ENCODE results near the gene HSD17B1.
A peak's percentile ranks its signal among the peaks of the same experiment; 100 is the strongest.

HSD17B1 gene

GRCh38 chr17:42564815-42565522 lies 12.2 kb downstream of the HSD17B1 start:
- no peaks in the 10 kb centered on the region for H3K9me3 Mint-ChIP-seq
- H3K36me3 Mint-ChIP-seq (ENCODE audit: low read depth), result peaks cover 36% of the 10 kb centered on the region
- peak overlapping the region; percentile 58 for H3K27ac Mint-ChIP-seq
- H3K4me1 Mint-ChIP-seq (ENCODE audit: low read depth), result peaks cover 56% of the 10 kb centered on the region
- no peaks in the 10 kb centered on the region for H3K27me3 Mint-ChIP-seq
- H3K4me3 Mint-ChIP-seq, result peak overlapping the region; percentile 20

- Mint-ChIP-seq H3K27me3 (no peaks in the 10 kb centered on the region), H3K4me1 (ENCODE audit: low read depth) (peaks cover 57% of the 10 kb centered on the region), H3K4me3 (no peak overlapping the region), H3K27ac (peak overlapping the region; percentile 97), H3K36me3 (ENCODE audit: low read depth) (peaks cover 41% of the 10 kb centered on the region), H3K9me3 (no peaks in the 10 kb centered on the region)
These were observed 12.9 kb downstream of the HSD17B1 start for GRCh38 chr17:42565523-42566214.

DNA sequence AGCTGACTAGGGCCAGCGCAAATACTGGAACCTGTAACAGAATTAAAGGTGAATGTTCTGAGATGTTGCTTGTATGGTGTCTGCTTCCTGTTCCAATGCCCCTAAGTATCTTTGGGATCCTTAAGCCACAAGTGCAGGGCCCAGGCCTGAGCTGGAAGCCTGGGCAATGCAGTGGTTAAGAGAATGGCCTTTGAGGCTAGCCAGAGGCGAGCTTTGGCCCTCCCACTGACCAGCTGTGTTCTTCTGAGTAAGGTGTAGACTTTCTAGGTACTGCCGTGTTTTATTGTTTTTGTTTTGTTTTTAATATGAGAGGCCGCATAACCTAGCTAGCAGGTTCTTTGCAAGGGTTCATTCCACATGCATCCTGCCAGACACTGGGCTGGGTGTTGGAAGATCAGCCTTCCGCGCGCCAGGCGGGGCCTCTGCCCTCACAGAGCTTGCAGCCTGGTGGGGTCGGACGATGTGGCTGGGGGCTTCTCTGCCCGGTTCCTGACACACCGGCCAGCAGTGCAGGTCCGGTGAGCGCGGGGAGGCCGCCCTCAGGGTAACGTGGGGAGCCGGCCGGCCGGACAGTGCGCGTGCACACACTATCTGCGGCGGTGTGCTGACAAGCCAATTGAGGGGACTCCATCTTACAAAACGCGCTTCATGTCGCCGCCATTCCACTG lies 13.6 kb downstream of the HSD17B1 start:
- H3K36me3 Mint-ChIP-seq (ENCODE audit: low read depth), result peaks cover 47% of the 10 kb centered on the region
- H3K4me3 Mint-ChIP-seq, result peak overlapping the region; percentile 97
- peaks cover 53% of the 10 kb centered on the region for H3K4me1 Mint-ChIP-seq (ENCODE audit: low read depth)
- peak overlapping the region; percentile 97 for H3K27ac Mint-ChIP-seq
- H3K27me3 Mint-ChIP-seq, result no peaks in the 10 kb centered on the region
- no peaks in the 10 kb centered on the region for H3K9me3 Mint-ChIP-seq

DNA sequence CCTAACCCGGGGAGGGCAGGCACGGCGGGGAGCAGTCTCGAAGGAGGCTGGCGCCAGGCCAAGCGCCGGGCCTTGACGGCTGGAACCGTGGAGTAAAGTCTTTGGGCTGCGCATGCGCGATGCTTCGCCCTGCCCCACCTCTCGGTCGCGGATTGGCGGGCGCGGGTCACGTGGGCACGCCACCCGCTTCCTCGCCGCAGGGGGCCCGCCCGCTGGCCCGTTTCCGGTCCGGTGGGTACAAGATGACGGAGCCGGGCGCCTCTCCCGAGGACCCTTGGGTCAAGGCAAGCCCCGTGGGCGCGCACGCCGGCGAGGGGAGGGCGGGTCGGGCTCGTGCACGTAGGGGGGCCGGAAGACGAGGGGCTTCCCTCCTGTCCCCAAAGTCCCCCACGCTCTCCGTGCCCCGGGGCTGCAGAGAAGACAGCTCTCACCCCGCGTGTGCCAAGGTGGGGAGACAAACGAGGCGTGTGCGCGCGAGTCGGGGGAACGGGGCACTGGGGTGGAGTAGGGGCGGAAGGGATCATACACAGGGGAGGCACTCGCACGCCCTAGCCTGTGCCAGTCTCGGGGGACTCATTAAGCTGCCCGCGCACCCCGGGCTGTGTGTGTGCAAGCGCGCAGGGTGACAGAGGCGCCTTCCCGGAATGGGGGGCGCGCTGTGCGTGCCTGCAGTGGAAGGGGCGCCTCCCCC lies 14.3 kb downstream of the HSD17B1 start, which contains the start of gene MLX:
Gene MLX, plus strand, starts transcription at position 218 of the 691 bp plus-strand sequence. Its CDS starts 25 bp downstream, at position 243.
- Mint-ChIP-seq H3K27ac (peak within 1 kb of the TSS; percentile 97), H3K4me1 (ENCODE audit: low read depth) (peaks cover 50% of the 10 kb centered on the region), H3K9me3 (no peaks in the 10 kb centered on the region)

GRCh38 chr17:42568341-42569111 lies 15.8 kb downstream of the HSD17B1 start:
- Mint-ChIP-seq H3K27ac (peak overlapping the region; percentile 49), H3K4me1 (ENCODE audit: low read depth) (peaks cover 44% of the 10 kb centered on the region), H3K36me3 (ENCODE audit: low read depth) (peaks cover 61% of the 10 kb centered on the region), H3K4me3 (peak overlapping the region; percentile 97), H3K9me3 (no peaks in the 10 kb centered on the region), H3K27me3 (no peaks in the 10 kb centered on the region)

More for the DNA sequence above, 14.3 kb downstream of the HSD17B1 start, which contains the start of gene MLX:
- Mint-ChIP-seq H3K36me3 (ENCODE audit: low read depth) (peaks cover 54% of the 10 kb centered on the region), H3K4me3 (peak within 1 kb of the TSS; percentile 97), H3K27me3 (no peaks in the 10 kb centered on the region)

- Mint-ChIP-seq H3K4me3 (no peak overlapping the region), H3K27ac (no peak overlapping the region), H3K9me3 (no peaks in the 10 kb centered on the region), H3K27me3 (no peaks in the 10 kb centered on the region), H3K36me3 (ENCODE audit: low read depth) (peaks cover 84% of the 10 kb centered on the region), H3K4me1 (ENCODE audit: low read depth) (peaks cover 53% of the 10 kb centered on the region)
These were observed 18.9 kb downstream of the HSD17B1 start for GRCh38 chr17:42571435-42572225.

DNA sequence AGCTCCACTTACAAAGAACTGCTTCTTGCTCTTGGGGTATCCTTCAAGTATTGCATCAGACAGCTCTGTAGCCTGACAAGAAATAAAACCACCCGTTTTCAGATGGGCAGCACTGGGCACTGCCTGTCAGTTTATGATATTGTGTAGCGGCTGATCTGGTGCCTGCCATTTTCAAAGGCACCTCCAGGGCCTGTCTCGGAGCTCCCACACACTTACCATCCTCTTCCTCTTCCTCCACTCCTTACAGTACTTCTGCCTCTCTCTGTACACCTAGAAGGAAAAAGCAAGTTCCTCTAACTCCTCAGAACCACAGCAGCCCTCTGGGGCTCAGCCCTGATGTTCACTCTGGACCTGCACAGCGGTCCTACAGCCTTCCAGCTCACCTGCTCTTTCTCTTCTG lies 20.4 kb downstream of the HSD17B1 start:
- no peak overlapping the region for H3K4me3 Mint-ChIP-seq
- no peaks in the 10 kb centered on the region for H3K27me3 Mint-ChIP-seq
- peaks cover 53% of the 10 kb centered on the region for H3K4me1 Mint-ChIP-seq (ENCODE audit: low read depth)
- peak overlapping the region; percentile 64 for H3K27ac Mint-ChIP-seq
- H3K9me3 Mint-ChIP-seq, result no peaks in the 10 kb centered on the region
- peaks cover 91% of the 10 kb centered on the region for H3K36me3 Mint-ChIP-seq (ENCODE audit: low read depth)

GRCh38 chr17:42574463-42574862 lies 21.7 kb downstream of the HSD17B1 start:
- H3K27ac Mint-ChIP-seq, result no peak overlapping the region
- H3K4me1 Mint-ChIP-seq (ENCODE audit: low read depth), result peaks cover 49% of the 10 kb centered on the region
- no peaks in the 10 kb centered on the region for H3K27me3 Mint-ChIP-seq
- H3K36me3 Mint-ChIP-seq (ENCODE audit: low read depth), result peaks cover 81% of the 10 kb centered on the region
- H3K9me3 Mint-ChIP-seq, result no peaks in the 10 kb centered on the region
- no peak overlapping the region for H3K4me3 Mint-ChIP-seq

- H3K4me1 Mint-ChIP-seq (ENCODE audit: low read depth), result peaks cover 42% of the 10 kb centered on the region
- peaks cover 65% of the 10 kb centered on the region for H3K36me3 Mint-ChIP-seq (ENCODE audit: low read depth)
- H3K4me3 Mint-ChIP-seq, result peak overlapping the region; percentile 90
- no peaks in the 10 kb centered on the region for H3K9me3 Mint-ChIP-seq
- H3K27ac Mint-ChIP-seq, result peak overlapping the region; percentile 98
- no peaks in the 10 kb centered on the region for H3K27me3 Mint-ChIP-seq
These were observed 24.4 kb downstream of the HSD17B1 start for GRCh38 chr17:42577140-42577531.

DNA sequence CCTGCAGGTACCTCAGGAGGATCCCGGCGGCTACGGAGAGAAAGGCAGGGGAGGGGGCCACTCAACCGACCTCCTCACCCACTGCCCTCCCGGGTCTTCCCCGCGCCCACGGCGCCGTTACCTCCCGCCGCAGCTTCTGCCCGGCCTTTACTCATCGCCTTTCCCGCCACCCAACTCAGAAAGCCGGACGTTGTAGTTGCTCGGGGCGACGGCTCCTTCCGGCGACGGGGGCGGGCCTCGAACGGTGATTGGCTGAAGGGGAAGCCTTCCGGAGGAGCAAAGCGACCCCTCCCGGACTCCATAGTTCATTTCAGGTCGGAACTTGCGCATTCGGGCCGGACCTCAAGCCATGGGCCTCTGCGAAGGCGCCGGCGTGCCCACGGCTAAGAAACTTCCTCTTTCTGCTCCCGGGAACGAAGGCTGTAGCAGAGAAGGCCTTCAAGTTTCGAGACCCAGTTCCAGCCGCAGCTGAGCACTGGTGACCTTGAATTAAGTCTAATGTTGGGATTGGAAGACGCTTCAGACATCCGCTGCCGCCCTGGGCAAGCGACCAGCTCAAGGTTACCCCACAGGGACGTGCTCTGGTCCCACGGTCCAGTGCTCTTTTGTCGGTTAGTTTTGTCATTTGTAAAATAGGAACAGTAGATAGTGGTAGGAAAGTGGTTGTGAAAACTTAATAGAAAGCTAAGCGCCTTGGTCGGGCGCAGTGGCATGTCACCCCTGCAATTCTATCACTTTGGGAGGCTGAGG lies 25.0 kb downstream of the HSD17B1 start, which contains the start of gene PSMC3IP:
Gene PSMC3IP, minus strand, starts transcription at position 198 of the 750 bp plus-strand sequence. Its CDS starts 43 bp downstream, at position 155.
- Mint-ChIP-seq H3K36me3 (ENCODE audit: low read depth) (peaks cover 62% of the 10 kb centered on the region), H3K27me3 (no peaks in the 10 kb centered on the region), H3K27ac (peak within 1 kb of the TSS; percentile 98), H3K9me3 (no peaks in the 10 kb centered on the region), H3K4me3 (peak within 1 kb of the TSS; percentile 90), H3K4me1 (ENCODE audit: low read depth) (peaks cover 42% of the 10 kb centered on the region)

GRCh38 chr17:42578282-42578869 lies 25.7 kb downstream of the HSD17B1 start:
- Mint-ChIP-seq H3K9me3 (no peaks in the 10 kb centered on the region), H3K4me1 (ENCODE audit: low read depth) (peaks cover 38% of the 10 kb centered on the region), H3K27ac (peak overlapping the region; percentile 98), H3K4me3 (peak overlapping the region; percentile 90), H3K27me3 (no peaks in the 10 kb centered on the region), H3K36me3 (ENCODE audit: low read depth) (peaks cover 62% of the 10 kb centered on the region)

DNA sequence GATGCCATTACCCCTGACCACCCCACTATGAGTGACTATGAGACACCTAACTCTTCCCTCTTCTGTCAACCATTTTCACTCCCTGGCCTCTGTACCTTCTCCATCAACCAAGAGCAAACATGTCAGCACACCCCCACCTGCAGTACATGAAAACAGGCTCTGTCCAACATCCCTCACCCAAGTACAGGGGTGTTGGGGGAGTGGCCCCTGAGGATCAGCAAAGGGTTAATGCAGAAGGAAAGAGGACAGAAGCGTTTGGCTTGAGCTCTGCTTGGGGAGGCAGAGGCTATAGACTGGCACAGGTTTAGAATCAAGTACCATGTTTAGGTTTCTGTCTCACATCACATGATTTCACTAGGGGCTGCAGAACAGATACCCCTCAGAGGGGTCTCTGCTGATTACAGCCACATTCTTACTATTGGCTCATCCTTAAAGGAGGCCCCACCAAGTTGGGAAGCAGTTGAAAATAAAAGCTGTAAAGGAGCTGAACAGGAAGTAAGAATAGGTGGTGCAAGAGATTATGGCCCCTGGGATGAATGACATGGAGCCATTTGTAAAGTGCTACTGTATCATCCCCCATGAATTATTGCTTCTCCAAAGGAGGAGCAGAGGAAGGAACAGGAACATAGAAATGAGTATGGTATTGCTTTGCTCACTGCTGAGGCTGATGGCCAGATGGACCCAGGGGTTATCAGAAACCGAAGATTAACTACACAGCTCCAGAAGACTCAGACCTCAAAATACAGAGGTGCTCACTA lies 27.2 kb downstream of the HSD17B1 start:
- no peak overlapping the region for H3K4me3 Mint-ChIP-seq
- H3K27me3 Mint-ChIP-seq, result no peaks in the 10 kb centered on the region
- no peaks in the 10 kb centered on the region for H3K9me3 Mint-ChIP-seq
- H3K4me1 Mint-ChIP-seq (ENCODE audit: low read depth), result peaks cover 34% of the 10 kb centered on the region
- peaks cover 55% of the 10 kb centered on the region for H3K36me3 Mint-ChIP-seq (ENCODE audit: low read depth)
- peak overlapping the region; percentile 29 for H3K27ac Mint-ChIP-seq
